Smooth muscle cell (in vitro differentiated cells): Measurements from ENCODE around the gene SLC6A9. TPM values are rescaled to one million over a fixed set of nuclear protein-coding genes. Genes with fewer than 3 reads are reported as not detected.

Source experiments
- DNase-seq: peaks from one replicate; lab custom pipeline; 2025; ENCODE audit not compliant: unreplicated experiment; lab: John Stamatoyannopoulos, UW
- H2AFZ ChIP-seq: fragments of 200-600 bp; sonication (generic); 2 replicates; pipeline ENCODE4 v1.6.0; 2016; ENCODE audit warnings: antibody characterized with exemption, low read depth, mild to moderate bottlenecking
- H3F3A ChIP-seq: fragments of 200-600 bp; sonication (generic); 2 replicates; pipeline ENCODE4 v1.6.0; 2017; ENCODE audit warnings: antibody characterized with exemption, low read depth
- H3K27ac ChIP-seq: fragments of 200-600 bp; sonication (generic); 2 replicates; pipeline ENCODE4 v1.5.1; 2016; ENCODE audit warnings: low read depth, mild to moderate bottlenecking
- H3K27me3 ChIP-seq: fragments of 200-600 bp; sonication (generic); 2 replicates; pipeline ENCODE4 v1.6.1; 2016; ENCODE audit warnings: low read depth, mild to moderate bottlenecking
- H3K36me3 ChIP-seq: fragments of 200-600 bp; sonication (generic); 2 replicates; pipeline ENCODE4 v1.5.1; 2016; ENCODE audit warnings: low read depth
- H3K4me1 ChIP-seq: fragments of 200-600 bp; sonication (generic); 2 replicates; pipeline ENCODE4 v1.5.1; 2016; ENCODE audit warnings: low read depth
- H3K4me2 ChIP-seq: fragments of 200-600 bp; sonication (generic); 2 replicates; pipeline ENCODE4 v1.6.0; 2016; ENCODE audit warnings: mild to moderate bottlenecking
- H3K4me3 ChIP-seq: fragments of 200-600 bp; sonication (generic); 2 replicates; pipeline ENCODE4 v1.5.1; 2016; ENCODE audit warnings: mild to moderate bottlenecking
- H3K79me2 ChIP-seq: fragments of 200-600 bp; sonication (generic); 2 replicates; pipeline ENCODE4 v1.6.0; 2016; ENCODE audit warnings: low read depth, mild to moderate bottlenecking
- H3K9ac ChIP-seq: fragments of 200-600 bp; sonication (generic); 2 replicates; pipeline ENCODE4 v1.6.0; 2016; ENCODE audit warnings: low read depth
- H3K9me3 ChIP-seq: fragments of 200-600 bp; sonication (generic); replicated peaks from 2 replicates; pipeline ENCODE4 v1.5.1; 2016; ENCODE audit warnings: low read depth
- H4K20me1 ChIP-seq: fragments of 200-600 bp; sonication (generic); 2 replicates; pipeline ENCODE4 v1.6.0; 2016; ENCODE audit warnings: low read depth
- WGBS: methylation state at CpG from one replicate; pipeline ENCODE4 v1.1.7; 2016; ENCODE audit warnings: low lambda C conversion rate; 5-methylcytosine and 5-hydroxymethylcytosine counted together
- polyA plus RNA-seq: library from polyadenylated mRNA; unstranded; fragments of >200 nt; fragmentation: Nextera tagmentation; extraction: Ambion mirVana; gene quantifications from 2 replicates; pipeline ENCODE4 v1.2.1, GENCODE V29; 2016
- total RNA-seq: library from RNA; depleted of rRNA; stranded (reverse); fragments of >200 nt; gene quantifications from 2 replicates; pipeline ENCODE4 v1.2.3, GENCODE V29; 2014
- TF ChIP-seq, protein P1 (sequence below): fragments of 200-600 bp; sonication (generic); IDR thresholded peaks from 2 replicates; pipeline ENCODE4 v1.5.1; 2017; ENCODE audit warnings: borderline replicate concordance, mild to moderate bottlenecking, antibody characterized with exemption; ENCODE audit not compliant: insufficient read depth, poor library complexity, severe bottlenecking

Gene SLC6A9
- total and polyA plus RNA-seq, 2 experiments from 2014 or later, result 10.2 to 25.8 TPM

DNA sequence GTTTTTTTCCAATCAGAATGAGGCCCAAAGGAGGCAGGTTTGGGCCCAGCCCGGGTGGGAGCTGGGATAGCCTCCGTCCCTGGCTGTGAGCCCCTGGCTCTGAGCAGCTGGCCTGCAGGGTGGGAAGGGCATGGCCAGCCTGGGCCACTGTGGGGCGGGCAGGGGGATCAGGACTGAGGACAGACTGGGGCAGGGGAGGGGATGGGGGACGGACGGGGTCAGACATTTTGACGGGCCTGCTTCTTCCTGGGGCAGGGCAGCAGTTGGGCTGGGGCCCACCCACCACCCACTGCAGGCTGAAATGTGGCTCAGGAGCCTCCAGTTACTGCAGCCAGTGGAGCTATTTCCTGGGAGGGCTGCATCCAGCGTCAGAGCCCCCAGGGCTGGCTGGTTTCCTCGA is 2.5 kb upstream of the SLC6A9 start:
- Histone ChIP-seq H2AFZ (no peak overlapping the region), H4K20me1 (no peaks in the 10 kb centered on the region), H3K4me1 (peaks cover 16% of the 10 kb centered on the region), H3K27me3 (no peaks in the 10 kb centered on the region), H3K4me3 (no peak overlapping the region), H3K79me2 (peaks cover 4% of the 10 kb centered on the region), H3K9me3 (no peaks in the 10 kb centered on the region), H3K4me2 (no peak overlapping the region), H3K27ac (no peak overlapping the region), H3K36me3 (no peaks in the 10 kb centered on the region), H3F3A (peaks cover 5% of the 10 kb centered on the region), H3K9ac (no peak overlapping the region)
- 59% methylated on average over 6 of the region's 8 CpGs for WGBS
- no peak for DNase-seq
- TF ChIP-seq, protein P1, sequence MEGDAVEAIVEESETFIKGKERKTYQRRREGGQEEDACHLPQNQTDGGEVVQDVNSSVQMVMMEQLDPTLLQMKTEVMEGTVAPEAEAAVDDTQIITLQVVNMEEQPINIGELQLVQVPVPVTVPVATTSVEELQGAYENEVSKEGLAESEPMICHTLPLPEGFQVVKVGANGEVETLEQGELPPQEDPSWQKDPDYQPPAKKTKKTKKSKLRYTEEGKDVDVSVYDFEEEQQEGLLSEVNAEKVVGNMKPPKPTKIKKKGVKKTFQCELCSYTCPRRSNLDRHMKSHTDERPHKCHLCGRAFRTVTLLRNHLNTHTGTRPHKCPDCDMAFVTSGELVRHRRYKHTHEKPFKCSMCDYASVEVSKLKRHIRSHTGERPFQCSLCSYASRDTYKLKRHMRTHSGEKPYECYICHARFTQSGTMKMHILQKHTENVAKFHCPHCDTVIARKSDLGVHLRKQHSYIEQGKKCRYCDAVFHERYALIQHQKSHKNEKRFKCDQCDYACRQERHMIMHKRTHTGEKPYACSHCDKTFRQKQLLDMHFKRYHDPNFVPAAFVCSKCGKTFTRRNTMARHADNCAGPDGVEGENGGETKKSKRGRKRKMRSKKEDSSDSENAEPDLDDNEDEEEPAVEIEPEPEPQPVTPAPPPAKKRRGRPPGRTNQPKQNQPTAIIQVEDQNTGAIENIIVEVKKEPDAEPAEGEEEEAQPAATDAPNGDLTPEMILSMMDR, result no peak

DNA sequence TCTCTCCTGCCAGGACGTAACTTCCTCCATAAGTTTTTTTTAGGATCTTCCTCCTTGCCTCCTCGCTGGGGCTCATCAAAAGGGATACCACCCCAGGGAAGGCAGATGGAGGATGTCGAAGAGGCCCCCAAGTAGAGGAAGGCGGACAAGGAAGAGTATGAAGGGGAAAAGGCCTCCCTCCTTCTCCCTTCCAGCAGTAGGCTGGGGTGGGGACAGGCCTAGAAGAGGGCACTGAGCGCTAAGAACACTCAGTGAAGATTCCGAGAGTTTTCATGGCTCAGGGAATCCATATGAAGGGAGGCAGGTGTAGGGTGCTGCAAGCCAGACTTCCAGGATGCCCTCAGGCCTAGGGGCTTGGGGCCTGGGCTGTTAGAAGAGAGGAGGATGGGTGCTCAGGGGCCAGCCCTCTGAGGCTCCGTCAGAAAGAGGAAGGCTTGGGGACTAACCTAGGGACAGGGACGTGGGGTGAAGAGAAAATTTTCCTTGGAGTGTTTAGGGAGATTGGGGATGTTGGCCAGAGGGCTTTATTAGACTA is 1.8 kb upstream of the SLC6A9 start:
- TF ChIP-seq, protein P1, result no peak
- Histone ChIP-seq H4K20me1 (no peaks in the 10 kb centered on the region), H3K4me3 (no peak overlapping the region), H3K27me3 (no peaks in the 10 kb centered on the region), H3K36me3 (no peaks in the 10 kb centered on the region), H3K4me1 (peaks cover 16% of the 10 kb centered on the region), H3K9me3 (no peaks in the 10 kb centered on the region), H2AFZ (no peak overlapping the region), H3K27ac (no peak overlapping the region), H3K4me2 (no peak overlapping the region), H3K9ac (no peak overlapping the region), H3F3A (peaks cover 5% of the 10 kb centered on the region), H3K79me2 (peaks cover 10% of the 10 kb centered on the region)
- WGBS, result 94% methylated on average over 8 of the region's 8 CpGs
- no peak for DNase-seq

DNA sequence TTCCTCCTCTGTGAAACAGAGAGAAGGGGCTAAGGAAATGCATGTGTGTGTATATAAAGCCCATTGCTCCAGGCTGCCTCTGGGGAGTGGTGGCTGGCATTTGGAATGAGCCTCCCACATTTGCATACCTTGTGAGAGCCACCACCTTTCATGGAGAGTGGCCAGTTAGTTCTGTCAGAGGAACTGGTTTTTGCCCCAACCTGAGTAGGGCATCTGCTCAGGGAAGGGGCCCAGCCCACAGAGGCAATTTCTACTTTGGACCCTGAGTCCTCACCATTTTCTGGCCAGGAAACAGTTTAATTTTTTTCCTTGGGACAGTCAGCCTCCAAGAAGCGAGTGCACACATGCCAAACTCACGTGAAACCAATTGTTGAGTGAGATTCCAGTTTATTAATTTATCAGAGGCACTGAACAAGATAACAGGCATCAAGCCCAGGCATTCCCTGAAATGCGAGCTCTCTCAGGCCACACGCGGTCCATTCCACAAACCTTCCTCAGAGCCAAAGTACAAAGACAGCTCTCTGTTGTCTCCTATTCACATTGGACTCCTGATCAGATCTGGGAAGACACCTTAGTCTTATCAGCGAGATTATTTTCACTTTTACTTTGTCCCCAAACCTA is 1.0 kb upstream of the SLC6A9 start:
- Histone ChIP-seq H3K4me1 (peaks cover 16% of the 10 kb centered on the region), H3K4me3 (no peak overlapping the region), H3K27me3 (no peaks in the 10 kb centered on the region), H3K9me3 (no peaks in the 10 kb centered on the region), H3K9ac (no peak overlapping the region), H3K36me3 (no peaks in the 10 kb centered on the region), H3K27ac (peak overlapping the region; percentile 73), H3K4me2 (peak overlapping the region; percentile 92), H3F3A (peaks cover 5% of the 10 kb centered on the region), H2AFZ (peak overlapping the region; percentile 33), H3K79me2 (peaks cover 18% of the 10 kb centered on the region), H4K20me1 (no peaks in the 10 kb centered on the region)
- TF ChIP-seq, protein P1, result no peak
- 86% methylated on average over 6 of the region's 6 CpGs for WGBS
- DNase-seq, result no peak
